Esophagus squamous epithelium (tissue), 5 donors: ENCODE results near the gene TSPAN4. TPM values are rescaled to one million over a fixed set of nuclear protein-coding genes. Genes with fewer than 3 reads are reported as not detected.

Experiments used
- DNase-seq: peaks from one replicate; lab custom pipeline; 2025; lab: John Stamatoyannopoulos, UW
- H3K27ac ChIP-seq, 4 donors: fragments of 200-600 bp; sonication (generic); one replicate each; pipeline ENCODE4 v1.5.1; 2016 to 2019; ENCODE audit warnings: mild to moderate bottlenecking in 1 of 4
- H3K27me3 ChIP-seq, 4 donors: fragments of 200-600 bp; sonication (generic); 1 replicate in 3 of 4; 2 replicates in 1 of 4; pipeline versions ENCODE4 v1.5.1 to v1.6.0; 2017 to 2021; ENCODE audit warnings: antibody characterized with exemption in 1 of 4
- H3K36me3 ChIP-seq, 3 donors: fragments of 200-600 bp; sonication (generic); one replicate each; pipeline ENCODE4 v1.5.1; 2016 to 2019
- H3K4me1 ChIP-seq, 3 donors: fragments of 200-600 bp; sonication (generic); one replicate each; pipeline ENCODE4 v1.5.1; 2017 to 2019
- H3K4me3 ChIP-seq, 4 donors: fragments of 200-600 bp; sonication (generic); 1 replicate in 3 of 4; 2 replicates in 1 of 4; pipeline ENCODE4 v1.5.1; 2016 to 2019; ENCODE audit warnings: mild to moderate bottlenecking in 2 of 4, moderate library complexity in 1 of 4
- H3K9me3 ChIP-seq, 3 donors: fragments of 200-600 bp; sonication (generic); one replicate each; pipeline ENCODE4 v1.5.1; 2016 to 2019
- POLR2A ChIP-seq, 4 donors: fragments of 450-650 bp; IDR thresholded peaks; one replicate each; pipeline ENCODE4 v1.6.1; 2017; ENCODE audit warnings: antibody characterized with exemption in 4 of 4, mild to moderate bottlenecking in 4 of 4, moderate library complexity in 3 of 4
- WGBS, 2 donors: methylation state at CpG; one replicate each; pipeline ENCODE4 v1.1.5; 2018; 5-methylcytosine and 5-hydroxymethylcytosine counted together
- intact Hi-C: fragments of 100-400 bp; cut with DNase I; formaldehyde crosslinking; loops from one replicate; pipeline ENCODE4 v1.15.0; 2022
- total RNA-seq, 4 donors: library from RNA; depleted of rRNA; stranded (reverse); fragments of >200 nt; gene quantifications; one replicate each; pipeline ENCODE4 v1.1.0, GENCODE V29; 2016
- TF ChIP-seq, protein P1 (sequence below), 6 experiments: fragments of 450-650 bp in 4 of 6; fragments of 200-600 bp in 2 of 6; sonication (generic) in 2 of 6; IDR thresholded peaks; one replicate each; pipeline ENCODE4 v1.5.1; 2016 to 2019; ENCODE audit warnings: antibody characterized with exemption in 6 of 6, mild to moderate bottlenecking in 4 of 6, moderate library complexity in 4 of 6
- donor health status: DM: yes; HTN: yes; CAD: no.

TSPAN4 gene
- total RNA-seq, 4 donors from 2014 or later = 6.8 to 59.7 (median 19.0) TPM

DNA sequence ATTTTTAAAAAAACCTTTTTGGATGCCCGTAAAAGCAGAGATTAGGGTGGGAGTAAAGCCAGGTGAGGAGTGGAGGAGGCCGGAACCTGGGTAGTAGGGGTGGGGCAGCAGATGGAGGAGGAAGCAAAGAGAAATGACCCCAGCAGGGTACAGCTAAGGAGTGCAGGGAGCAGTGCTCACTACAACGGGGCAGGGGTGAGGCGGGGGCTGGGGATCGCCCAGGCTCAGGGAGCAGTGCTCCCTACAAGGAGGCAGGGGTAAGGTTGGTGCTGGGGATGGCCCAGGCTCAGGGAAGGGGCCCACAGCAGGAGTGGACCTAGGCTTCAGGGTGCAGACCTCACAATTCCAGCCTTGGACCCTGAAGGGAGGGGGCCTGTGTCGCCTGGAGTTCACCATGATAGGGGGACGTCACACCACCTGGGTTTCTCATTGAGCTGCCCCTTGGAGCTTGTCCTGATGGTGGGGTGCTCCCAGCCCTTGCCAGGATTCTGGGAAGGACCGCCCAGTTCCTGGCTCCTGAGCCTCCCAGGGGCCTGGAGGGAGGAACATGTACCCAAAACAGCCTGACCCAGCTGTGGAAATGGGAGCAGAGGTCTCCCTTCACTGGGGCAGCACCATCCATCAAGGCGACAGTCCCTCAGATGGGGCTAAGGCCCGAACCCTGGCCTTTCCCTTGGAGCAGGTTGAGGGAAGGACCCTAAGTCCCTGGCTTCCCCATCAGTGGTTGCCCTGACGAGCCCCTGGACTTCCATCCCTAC, 26.8 kb upstream of the TSPAN4 start:
- intact Hi-C loops = no loop called here
- no peak overlapping the region for H3K4me3 ChIP-seq
- no peak overlapping the region for H3K27ac ChIP-seq
- H3K27me3 ChIP-seq = no peaks in the 10 kb centered on the region
- DNase-seq = no peak
- WGBS, 2 donors = 76 to 82% methylated on average over 3 to 6 of the region's 11 CpGs
- no peaks in the 10 kb centered on the region for H3K9me3 ChIP-seq
- peaks cover 18 to 46% (median 23%) of the 10 kb centered on the region in 3 donors for H3K36me3 ChIP-seq
- TF ChIP-seq POLR2A (IDR thresholded peaks at IDR 0.05) = no peak
- TF ChIP-seq, protein P1, sequence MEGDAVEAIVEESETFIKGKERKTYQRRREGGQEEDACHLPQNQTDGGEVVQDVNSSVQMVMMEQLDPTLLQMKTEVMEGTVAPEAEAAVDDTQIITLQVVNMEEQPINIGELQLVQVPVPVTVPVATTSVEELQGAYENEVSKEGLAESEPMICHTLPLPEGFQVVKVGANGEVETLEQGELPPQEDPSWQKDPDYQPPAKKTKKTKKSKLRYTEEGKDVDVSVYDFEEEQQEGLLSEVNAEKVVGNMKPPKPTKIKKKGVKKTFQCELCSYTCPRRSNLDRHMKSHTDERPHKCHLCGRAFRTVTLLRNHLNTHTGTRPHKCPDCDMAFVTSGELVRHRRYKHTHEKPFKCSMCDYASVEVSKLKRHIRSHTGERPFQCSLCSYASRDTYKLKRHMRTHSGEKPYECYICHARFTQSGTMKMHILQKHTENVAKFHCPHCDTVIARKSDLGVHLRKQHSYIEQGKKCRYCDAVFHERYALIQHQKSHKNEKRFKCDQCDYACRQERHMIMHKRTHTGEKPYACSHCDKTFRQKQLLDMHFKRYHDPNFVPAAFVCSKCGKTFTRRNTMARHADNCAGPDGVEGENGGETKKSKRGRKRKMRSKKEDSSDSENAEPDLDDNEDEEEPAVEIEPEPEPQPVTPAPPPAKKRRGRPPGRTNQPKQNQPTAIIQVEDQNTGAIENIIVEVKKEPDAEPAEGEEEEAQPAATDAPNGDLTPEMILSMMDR (IDR thresholded peaks at IDR 0.05) = no peak
- H3K4me1 ChIP-seq = peaks cover 25 to 41% (median 31%) of the 10 kb centered on the region in 3 donors

DNA sequence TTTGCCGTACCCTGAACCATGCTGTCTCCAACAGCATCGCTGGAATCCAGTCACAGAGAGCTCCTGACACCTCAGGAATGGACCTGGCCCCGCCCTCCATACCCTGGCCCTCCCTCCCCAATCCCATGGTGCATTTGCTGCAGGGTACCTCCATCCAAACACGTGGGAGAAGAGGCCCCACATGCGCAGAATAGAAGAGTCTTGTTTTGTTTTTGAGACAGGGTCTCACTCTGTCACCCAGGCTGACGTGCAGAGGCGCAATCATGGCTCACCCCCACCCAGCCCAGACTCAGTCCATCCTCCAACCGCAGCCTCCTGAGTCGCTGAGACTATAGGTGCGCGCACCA, 26.2 kb upstream of the TSPAN4 start:
- Histone ChIP-seq H3K36me3 (peaks cover 18 to 43% (median 20%) of the 10 kb centered on the region in 3 donors), H3K9me3 (no peaks in the 10 kb centered on the region), H3K4me3 (no peak overlapping the region), H3K27ac (no peak overlapping the region), H3K4me1 (peaks cover 25 to 41% (median 31%) of the 10 kb centered on the region in 3 donors), H3K27me3 (no peaks in the 10 kb centered on the region)
- WGBS, 2 donors = 72 to 75% methylated on average over 10 to 11 of the region's 11 CpGs
- intact Hi-C loops = no loop called here
- no peak for DNase-seq
- no peak for TF ChIP-seq POLR2A (IDR thresholded peaks at IDR 0.05)
- TF ChIP-seq, protein P1 (IDR thresholded peaks at IDR 0.05) = no peak

DNA sequence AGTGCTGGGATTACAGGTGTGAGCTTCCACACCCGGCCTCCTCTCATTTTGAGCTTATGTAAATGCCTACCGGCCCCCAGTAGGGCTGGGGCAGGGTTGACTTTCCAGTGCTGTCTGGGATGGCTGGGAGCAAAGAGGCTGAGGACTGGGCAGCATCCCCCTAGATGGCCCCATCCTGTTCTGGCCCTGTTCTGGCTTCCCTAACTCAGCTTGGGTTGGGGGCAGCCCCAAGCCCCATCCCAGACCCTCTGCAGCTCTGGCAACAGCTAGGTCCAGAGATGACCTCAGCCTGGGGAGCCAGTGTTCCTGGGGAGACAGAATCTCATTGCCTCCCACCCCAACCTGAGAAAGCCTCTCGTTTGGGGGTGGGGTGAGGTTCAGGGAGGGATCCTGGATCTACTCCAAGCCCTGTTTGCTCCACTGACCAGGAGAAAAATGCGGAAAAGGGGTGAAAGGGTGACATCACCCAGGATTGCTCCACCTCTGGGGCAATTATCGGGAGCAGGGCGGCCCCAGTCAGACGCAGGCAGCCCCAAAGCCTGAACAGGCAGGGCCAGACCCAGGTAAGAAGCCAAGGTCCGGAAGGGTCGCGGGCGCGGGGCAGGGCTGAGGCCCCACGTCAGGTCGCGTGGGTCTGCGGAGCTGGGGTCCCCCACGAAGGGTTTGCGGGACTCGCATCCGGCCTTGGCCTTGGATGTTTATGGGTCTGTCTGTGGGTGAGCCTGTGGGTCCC, 24.1 kb upstream of the TSPAN4 start, which contains the start of gene PNPLA2:
Gene PNPLA2 (plus strand): TSS at position 519 of the 733 bp plus-strand sequence. CDS start 805 bp downstream, outside the sequence.
- Histone ChIP-seq H3K36me3 (peaks cover 5 to 42% (median 16%) of the 10 kb centered on the region in 3 donors), H3K9me3 (no peaks in the 10 kb centered on the region), H3K27ac (peak within 1 kb of the TSS; percentile 92 to 98 (median 96)), H3K27me3 (no peaks in the 10 kb centered on the region), H3K4me1 (peaks cover 26 to 41% (median 27%) of the 10 kb centered on the region in 3 donors), H3K4me3 (peak within 1 kb of the TSS; percentile 72 to 96 (median 82))
- peak in 1 of 4 donors; percentile 38 for TF ChIP-seq POLR2A (IDR thresholded peaks at IDR 0.05)
- TF ChIP-seq, protein P1 (IDR thresholded peaks at IDR 0.05) = no peak
- WGBS, 2 donors = 13 to 14% methylated on average over 11 to 12 of the region's 20 CpGs
- no peak for DNase-seq
- intact Hi-C loops = no loop called here

DNA sequence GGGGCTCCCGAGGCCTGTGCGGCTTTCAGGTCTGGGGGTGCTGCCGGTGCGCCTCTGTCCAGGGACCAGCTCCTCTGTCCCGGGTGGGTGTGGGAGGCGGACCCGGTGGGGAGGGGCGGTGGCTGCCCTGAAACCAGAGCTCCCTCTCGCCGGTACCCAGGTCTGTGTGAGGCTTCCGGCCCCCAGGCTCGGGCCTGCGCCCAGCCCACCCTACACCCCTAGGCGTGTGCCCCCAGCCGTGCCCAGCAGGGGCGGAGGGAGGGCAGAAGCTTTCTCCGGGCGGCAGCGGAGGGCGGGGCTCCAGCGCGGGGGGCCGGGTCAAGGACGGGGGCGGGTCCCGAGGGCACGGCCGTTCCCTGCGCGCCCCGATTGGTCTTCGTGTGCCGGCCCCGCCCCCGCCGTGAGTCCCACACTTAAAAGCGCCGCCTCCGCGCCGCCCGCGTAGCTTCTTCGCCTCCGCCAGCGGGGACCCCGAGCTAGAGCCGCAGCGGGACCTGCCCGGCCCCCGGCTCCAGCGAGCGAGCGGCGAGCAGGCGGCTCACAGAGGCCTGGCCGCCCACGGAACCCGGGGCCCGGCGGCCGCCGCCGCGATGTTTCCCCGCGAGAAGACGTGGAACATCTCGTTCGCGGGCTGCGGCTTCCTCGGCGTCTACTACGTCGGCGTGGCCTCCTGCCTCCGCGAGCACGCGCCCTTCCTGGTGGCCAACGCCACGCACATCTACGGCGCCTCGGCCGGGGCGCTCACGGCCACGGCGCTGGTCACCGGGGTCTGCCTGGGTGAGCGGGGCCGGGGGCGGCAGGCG, 23.3 kb upstream of the TSPAN4 start:
- peak overlapping the region; percentile 92 to 98 (median 96) for H3K27ac ChIP-seq
- peak overlapping the region; percentile 72 to 96 (median 82) for H3K4me3 ChIP-seq
- H3K36me3 ChIP-seq = peaks cover 12 to 44% (median 21%) of the 10 kb centered on the region in 3 donors
- DNase-seq = peak; percentile 62
- TF ChIP-seq, protein P1 (IDR thresholded peaks at IDR 0.05) = peak in 4 of 6 experiments; percentile 3 to 37 (median 18)
- TF ChIP-seq POLR2A (IDR thresholded peaks at IDR 0.05) = peak in 2 of 4 donors; percentile 91 to 95
- peaks cover 0 to 5% (median 0%) of the 10 kb centered on the region in 4 donors for H3K27me3 ChIP-seq
- H3K4me1 ChIP-seq = peaks cover 26 to 41% (median 27%) of the 10 kb centered on the region in 3 donors
- intact Hi-C loops = no loop called here
- 0% methylated on average over 2 to 3 of the region's 96 CpGs for WGBS, 2 donors
- H3K9me3 ChIP-seq = no peaks in the 10 kb centered on the region
